ENCODE results near the gene WWTR1. TPM values are rescaled to one million over a fixed set of nuclear protein-coding genes. Genes with fewer than 3 reads are reported as not detected.

Gene WWTR1
- total RNA-seq, 1 donor: 205 TPM

- DNase-seq (ENCODE audit: low read depth): no peak
- H3K4me3 ChIP-seq (ENCODE audit: low read depth, low read length): no peak overlapping the region
- TF ChIP-seq CTCF (IDR thresholded peaks at IDR 0.05; ENCODE audit: insufficient read depth, low read length): no peak
Measured at GRCh38 chr3:149468504-149469212, 189.2 kb downstream of the WWTR1 start.

Small RNAs within 50 kb of the gene (small RNA-seq; reads per million reads assigned to genes)
- gene RNU6-1098P: not detected

Other genes starting within 250 kb of the WWTR1 start
- gene TM4SF4, start 183.3 kb downstream of the WWTR1 start, total RNA-seq (ENCODE audit: low replicate concordance): 0.45 TPM in 1 of 2 replicates, not detected in the other
- 20.3 and 42.7 TPM in 2 replicates for gene COMMD2, start 94.5 kb upstream of the WWTR1 start, total RNA-seq (ENCODE audit: low replicate concordance)
- not detected in 2 replicates for gene ANKUB1, start 134.5 kb upstream of the WWTR1 start, total RNA-seq (ENCODE audit: low replicate concordance)
- 52.7 and 68.8 TPM in 2 replicates for gene RNF13, start 155.2 kb upstream of the WWTR1 start, total RNA-seq (ENCODE audit: low replicate concordance)